ENCODE measurements around the gene ZP3.
"Not testable (repeated sequence)": the region's sequence is repeated elsewhere in the genome, so short reads cannot be mapped to it uniquely, and the experiment has no call there.

Gene ZP3

GRCh38 chr7:76487969-76488368 is 63.2 kb downstream of the ZP3 start:
- not testable (repeated sequence) for DNase-seq

All from hematopoietic multipotent progenitor cell treated with erythropoietin and hydrocortisone succinate and interleukin-3 and kit ligand, for 6 days (in vitro differentiated cells).